DMS53 treated with DMSO at 0.1 percent for 48 hours (cell line): Measurements from ENCODE around the gene IQGAP2.

Source experiments
- DNase-seq: peaks from one replicate; lab custom pipeline; 2025; ENCODE audit not compliant: unreplicated experiment; lab: John Stamatoyannopoulos, UW

The IQGAP2 gene

GRCh38 chr5:76449606-76450005, 46.5 kb downstream of the IQGAP2 start:
- DNase-seq, result no peak

GRCh38 chr5:76450054-76450453, 47.0 kb downstream of the IQGAP2 start:
- DNase-seq, result no peak

GRCh38 chr5:76451031-76451701, 48.1 kb downstream of the IQGAP2 start:
- no peak for DNase-seq

DNA sequence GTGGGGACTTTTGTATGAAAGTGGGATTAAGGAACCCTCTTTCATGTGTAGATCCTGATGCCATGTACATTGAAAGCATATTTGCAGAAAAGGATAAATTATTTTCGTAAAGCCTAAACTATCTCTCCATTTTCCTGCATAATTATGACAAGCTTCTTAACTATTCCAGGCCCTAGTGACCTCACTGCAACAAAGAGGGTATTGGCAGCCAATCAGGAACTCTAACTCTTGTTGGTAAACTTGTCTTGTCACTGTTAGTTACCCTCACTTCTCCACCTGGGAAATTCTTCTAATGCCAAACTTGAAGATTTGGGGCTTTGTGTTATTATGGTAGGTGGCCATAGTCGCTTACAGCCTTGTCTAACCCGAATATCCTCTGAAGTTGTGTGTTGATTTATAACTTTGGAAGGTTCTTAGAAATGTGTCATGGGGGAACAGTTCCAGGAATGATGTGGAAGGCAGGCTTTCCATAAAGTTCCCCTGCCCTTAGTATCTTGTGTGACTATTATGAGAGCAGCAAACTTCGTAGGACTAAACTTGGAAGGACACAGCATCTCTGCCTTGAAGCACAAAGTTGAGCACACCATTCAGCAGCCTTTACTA, 52.5 kb downstream of the IQGAP2 start:
- DNase-seq, result no peak

DNA sequence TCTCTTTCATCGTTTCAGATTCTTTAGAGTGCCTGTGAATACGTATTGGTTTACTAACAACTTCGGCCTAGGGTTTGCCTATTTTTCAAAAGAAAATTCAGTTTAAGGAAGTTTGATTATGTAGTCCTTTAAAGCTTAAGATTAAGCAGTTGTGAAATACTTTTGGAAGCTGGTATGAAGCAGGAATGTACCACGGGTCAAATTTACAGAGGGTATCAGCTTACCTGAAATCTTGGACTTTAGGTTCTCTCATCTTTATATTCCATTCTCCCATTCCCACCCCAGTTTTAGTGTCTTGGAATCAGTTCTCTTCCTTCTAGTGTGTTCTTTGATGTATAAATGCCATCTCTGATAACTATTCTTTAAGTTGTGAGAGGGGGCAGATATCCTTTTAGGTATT, 53.2 kb downstream of the IQGAP2 start:
- no peak for DNase-seq

- no peak for DNase-seq
Observed at GRCh38 chr5:76457674-76458485, 54.8 kb downstream of the IQGAP2 start.

DNA sequence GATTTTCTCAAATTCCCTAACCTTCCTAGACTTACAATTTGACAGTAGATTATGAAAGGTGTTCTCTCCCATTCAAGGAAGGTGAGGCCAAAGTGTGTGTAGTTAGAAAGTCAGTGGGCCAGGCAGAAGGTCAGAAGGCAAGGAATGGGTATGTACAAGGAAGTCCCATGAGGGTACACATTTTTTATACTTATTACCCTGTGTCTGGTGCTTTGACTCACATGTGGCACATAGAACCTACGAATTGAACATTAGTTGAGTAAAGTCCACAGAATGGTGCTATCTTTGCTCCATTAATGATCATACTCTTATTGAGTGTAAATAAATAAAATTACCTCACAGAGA, 55.4 kb downstream of the IQGAP2 start:
- no peak for DNase-seq

DNA sequence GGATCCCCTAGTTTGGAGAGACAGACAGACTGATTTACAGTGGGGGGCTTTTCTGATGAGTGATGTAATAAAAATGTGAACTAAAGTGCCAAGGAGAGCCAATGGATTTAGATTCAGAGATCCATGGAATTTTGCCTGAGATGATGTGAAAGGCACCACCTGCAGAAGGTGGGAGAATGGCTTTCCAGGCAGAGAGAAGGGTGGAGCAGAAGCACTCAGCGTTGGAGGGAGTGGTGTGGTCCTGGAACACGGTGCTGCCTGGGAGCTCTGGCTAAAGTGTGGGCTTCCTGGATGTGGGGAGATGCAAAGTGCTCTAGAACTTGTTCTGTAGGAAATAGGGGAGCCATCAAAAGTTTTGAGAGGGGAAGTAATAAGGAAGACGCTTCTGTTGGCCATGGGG, 57.0 kb downstream of the IQGAP2 start:
- no peak for DNase-seq

DNA sequence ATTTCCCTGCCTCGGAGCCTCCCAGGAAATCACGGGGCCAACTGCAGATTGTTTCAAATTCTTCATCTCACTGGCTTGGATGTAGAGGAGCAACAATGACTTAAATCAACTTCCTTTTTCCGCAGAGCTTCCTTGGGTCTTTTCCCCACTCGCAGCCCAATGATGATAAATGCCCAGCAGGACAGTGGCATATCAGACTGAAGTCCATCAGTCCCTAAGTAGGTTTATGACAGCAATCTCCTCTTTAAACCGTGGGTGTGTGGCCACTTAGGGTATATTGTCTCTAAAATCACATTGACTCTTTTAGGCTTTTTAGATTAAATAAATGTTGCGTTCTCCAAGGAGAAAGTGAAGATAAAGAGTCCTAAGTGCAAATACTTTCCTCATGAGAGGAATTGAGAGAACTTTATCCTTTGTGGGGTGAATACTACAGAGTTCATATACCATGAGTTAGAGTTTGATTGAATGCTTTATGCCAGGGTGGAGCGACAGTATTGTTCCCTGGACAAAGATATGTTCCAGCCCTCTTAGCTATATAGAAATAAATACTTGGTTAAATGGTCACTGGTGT, 59.1 kb downstream of the IQGAP2 start:
- DNase-seq, result no peak

DNA sequence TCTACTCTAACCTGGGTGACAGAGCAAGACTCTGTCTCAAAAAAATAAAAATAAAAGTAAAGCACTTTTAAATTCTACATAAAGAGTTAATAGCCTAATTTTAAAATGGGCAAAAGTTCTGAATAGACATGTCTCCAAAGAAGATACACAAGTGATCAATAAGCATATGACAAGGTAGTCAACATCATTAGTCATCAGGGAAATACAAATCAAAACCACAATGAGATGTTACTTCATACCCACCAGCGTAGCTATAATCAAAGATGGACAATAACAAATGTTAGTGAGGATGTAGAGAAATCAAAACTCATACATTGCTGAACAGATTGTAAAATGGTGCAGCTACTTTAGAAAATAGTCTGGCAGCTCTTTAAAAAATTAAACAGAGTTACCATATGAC, 64.1 kb downstream of the IQGAP2 start:
- no peak for DNase-seq

- DNase-seq, result no peak
Observed at GRCh38 chr5:76468635-76469425, 65.7 kb downstream of the IQGAP2 start.

DNA sequence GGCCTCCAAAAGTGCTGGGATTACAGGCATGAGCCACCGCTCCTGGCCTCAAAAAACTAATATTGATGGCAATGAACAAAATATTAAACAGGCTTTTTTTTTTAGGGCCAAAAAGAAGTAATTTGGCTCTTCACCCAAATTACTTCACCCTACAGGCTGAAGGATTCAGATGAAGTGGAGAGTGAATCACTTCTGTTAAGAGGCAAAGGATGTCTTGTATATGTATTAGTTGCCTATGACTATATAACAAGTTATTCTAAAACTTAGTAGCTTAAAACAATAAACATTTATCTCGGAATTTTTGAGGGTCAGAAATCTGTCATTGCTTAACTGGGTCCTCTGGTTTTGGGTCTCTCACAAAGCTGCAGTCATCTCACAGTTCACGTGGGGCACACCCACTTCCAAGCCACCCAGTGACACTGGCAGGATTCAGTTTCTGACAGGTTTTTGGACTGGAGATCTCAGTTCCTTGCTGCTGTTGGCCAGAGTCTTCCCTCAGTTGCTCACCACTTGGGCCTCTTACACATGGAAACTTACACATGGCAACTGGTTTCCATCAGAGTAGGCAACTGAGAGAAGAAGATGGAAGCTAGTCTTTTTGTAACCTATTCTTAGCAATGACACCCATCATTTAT, 66.7 kb downstream of the IQGAP2 start:
- no peak for DNase-seq

DNA sequence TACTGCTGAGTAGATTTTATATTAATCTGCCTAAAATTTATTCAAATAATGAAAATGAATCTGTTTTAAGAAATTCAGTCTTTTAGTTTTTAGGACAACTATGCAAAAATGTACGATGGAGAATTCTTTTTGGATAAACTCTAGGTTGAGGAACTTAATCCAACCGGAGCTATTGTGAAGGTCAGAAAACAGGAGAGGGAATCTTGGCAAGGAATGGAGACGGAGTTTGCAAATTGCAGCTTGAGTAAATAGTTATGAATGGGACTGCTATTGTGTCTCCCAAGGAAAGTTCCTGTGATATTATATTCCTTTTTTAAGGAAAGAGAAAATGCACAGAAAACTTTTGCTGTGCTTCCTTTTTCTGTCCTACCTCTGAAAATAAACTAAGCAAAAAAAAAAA, 67.9 kb downstream of the IQGAP2 start:
- DNase-seq, result no peak

GRCh38 chr5:76471406-76471805, 68.3 kb downstream of the IQGAP2 start:
- no peak for DNase-seq

DNA sequence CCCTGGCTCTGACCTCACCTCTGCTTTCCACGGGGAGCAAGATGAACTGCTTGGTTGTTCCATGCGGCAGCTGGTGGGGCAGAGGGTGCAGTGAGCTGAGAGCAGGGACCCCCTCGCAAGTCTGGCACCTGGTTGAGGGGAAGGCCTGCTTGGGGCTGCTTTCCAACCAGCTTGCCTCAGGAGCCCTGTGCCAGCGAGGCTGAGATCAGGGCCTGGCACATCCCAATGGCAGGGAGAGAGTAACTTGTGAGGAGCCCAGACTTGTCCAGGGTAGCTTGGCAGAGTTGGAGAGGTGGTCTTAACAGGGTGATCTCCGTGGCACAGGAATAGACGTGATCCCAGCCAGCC, 68.9 kb downstream of the IQGAP2 start:
- DNase-seq, result no peak

DNA sequence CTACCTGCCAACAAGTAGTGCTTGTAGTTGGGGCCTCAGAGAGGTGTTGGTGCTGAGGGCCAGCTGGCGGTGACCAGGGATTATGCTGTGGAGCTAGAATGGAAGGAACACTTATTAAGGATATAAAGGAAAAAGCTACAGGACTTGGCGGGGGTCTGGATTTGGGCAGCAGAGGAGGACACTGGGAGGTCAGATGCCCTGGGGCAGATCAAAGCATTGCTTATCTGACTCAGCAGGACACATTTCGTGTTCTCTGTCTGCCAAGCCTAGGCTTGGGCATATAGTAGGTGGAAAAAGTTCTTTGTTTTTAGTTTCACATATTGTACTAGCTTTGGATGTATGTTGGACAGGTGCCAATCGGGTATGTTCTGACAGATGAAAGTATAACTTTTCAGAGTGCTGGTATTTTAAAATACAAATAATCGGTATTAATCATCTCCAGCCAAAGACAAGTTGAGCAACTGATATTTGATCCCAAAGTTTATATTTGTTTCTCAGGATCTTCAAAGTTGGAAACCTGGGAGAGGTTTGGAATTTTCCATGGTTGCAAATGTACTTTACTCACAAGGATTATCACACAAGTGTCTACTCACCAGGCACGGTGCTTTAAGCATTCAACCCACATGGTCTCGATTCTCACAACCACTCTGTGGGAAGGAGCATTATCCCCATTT, 69.4 kb downstream of the IQGAP2 start:
- no peak for DNase-seq

DNA sequence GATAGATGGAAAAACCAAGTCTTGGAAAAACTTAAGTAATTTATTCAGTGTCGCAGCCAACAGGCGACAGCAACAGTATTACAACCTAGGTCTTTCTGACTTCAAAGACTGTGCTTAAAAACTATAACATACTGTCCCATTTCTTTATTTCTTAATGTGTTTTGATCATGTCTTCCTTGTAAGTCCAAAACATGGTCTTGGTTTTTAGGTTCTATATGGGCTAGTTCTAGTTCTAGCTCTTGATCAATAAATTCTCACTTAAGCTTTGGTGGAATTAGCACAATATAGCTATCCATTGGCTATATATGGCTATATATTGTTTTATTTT, 69.9 kb downstream of the IQGAP2 start:
- no peak for DNase-seq

GRCh38 chr5:76473661-76474060, 70.6 kb downstream of the IQGAP2 start:
- DNase-seq, result no peak

DNA sequence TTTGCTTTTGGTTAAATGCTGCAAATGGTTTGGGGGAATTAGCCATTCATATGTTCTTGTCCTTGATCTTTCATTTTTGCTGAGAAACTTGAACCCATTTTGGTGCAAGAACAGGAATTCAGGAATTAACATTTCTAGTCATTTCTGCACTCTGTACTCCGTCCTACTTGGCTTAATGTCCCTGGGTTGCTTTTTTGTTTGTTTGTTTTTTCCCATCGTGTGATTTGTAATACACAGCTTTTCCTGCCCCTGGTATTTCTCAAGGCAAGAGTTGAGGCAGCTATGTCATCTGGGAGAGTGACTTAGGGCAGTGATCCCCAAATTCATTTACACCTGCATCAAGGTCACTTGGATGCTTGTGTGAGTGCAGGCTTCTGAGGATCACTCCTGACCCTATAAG, 71.3 kb downstream of the IQGAP2 start:
- no peak for DNase-seq

- no peak for DNase-seq
Observed at GRCh38 chr5:76475385-76475784, 72.3 kb downstream of the IQGAP2 start.

GRCh38 chr5:76475936-76476335, 72.9 kb downstream of the IQGAP2 start:
- DNase-seq, result no peak
